ENCODE results near the gene RNPS1. TPM values are rescaled to one million over a fixed set of nuclear protein-coding genes. Genes with fewer than 3 reads are reported as not detected.

The RNPS1 gene
- total RNA-seq = 23.2 and 41.8 TPM in 2 replicates

GRCh38 chr16:2267913-2268666 is at the start of gene RNPS1:
Gene RNPS1 (minus strand): TSS chr16:2268126. CDS start chr16:2264643, 3,483 bp downstream.

GRCh38 chr16:2251296-2252111 is 16.4 kb downstream of the RNPS1 start, which contains the start of gene ECI1:
Gene ECI1 (minus strand): TSS chr16:2251587. CDS start chr16:2251566, 21 bp downstream.

GRCh38 chr16:2236337-2237101 is 31.4 kb downstream of the RNPS1 start, which contains the start of gene DNASE1L2:
Gene DNASE1L2 (plus strand): TSS chr16:2236444. CDS start chr16:2236817, 373 bp downstream.

GRCh38 chr16:2223221-2223941 is 44.5 kb downstream of the RNPS1 start, which contains the start of gene E4F1:
Gene E4F1 (plus strand): TSS chr16:2223591. CDS start chr16:2223614, 23 bp downstream.

GRCh38 chr16:2214719-2214968 is 53.3 kb downstream of the RNPS1 start, which contains the start of gene PGP:
Gene PGP (minus strand): TSS chr16:2214840. CDS start chr16:2214777, 63 bp downstream.

GRCh38 chr16:2210386-2211365 is 57.2 kb downstream of the RNPS1 start, which contains the start of gene BRICD5:
Gene BRICD5 (minus strand): TSS chr16:2210863. CDS start chr16:2210833, 30 bp downstream.

GRCh38 chr16:2205104-2205966 is 62.6 kb downstream of the RNPS1 start, which contains the start of gene MLST8:
Gene MLST8 (plus strand): TSS chr16:2205454. CDS start chr16:2206086, 632 bp downstream.

Other genes starting within 250 kb of the RNPS1 start
- gene NPW, start 248.3 kb downstream of the RNPS1 start, total RNA-seq = 0.47 and 0.60 TPM in 2 replicates
- gene NHERF2, start 241.2 kb downstream of the RNPS1 start, total RNA-seq = 34.4 and 41.2 TPM in 2 replicates
- gene NTHL1, start 220.3 kb downstream of the RNPS1 start, total RNA-seq = 43.2 and 62.1 TPM in 2 replicates
- 46.2 and 78.6 TPM in 2 replicates for gene TSC2, start 220.1 kb downstream of the RNPS1 start, total RNA-seq
- gene PKD1, start 132.2 kb downstream of the RNPS1 start, total RNA-seq = 63.0 and 123 TPM in 2 replicates
- gene RAB26, start 119.5 kb downstream of the RNPS1 start, total RNA-seq = 3.2 and 5.5 TPM in 2 replicates
- gene TRAF7, start 112.3 kb downstream of the RNPS1 start, total RNA-seq = 44.8 and 53.2 TPM in 2 replicates
- gene CASKIN1, start 71.5 kb downstream of the RNPS1 start, total RNA-seq = 0.09 and 0.16 TPM in 2 replicates
- 14.2 and 18.7 TPM in 2 replicates for gene MLST8, start 62.7 kb downstream of the RNPS1 start, total RNA-seq
- 0.60 and 1.1 TPM in 2 replicates for gene BRICD5, start 57.3 kb downstream of the RNPS1 start, total RNA-seq
- gene PGP, start 53.3 kb downstream of the RNPS1 start, total RNA-seq = 2.2 and 5.4 TPM in 2 replicates
- gene E4F1, start 44.5 kb downstream of the RNPS1 start, total RNA-seq = 23.5 and 31.9 TPM in 2 replicates
- 0.95 and 1.1 TPM in 2 replicates for gene DNASE1L2, start 31.7 kb downstream of the RNPS1 start, total RNA-seq
- 21.2 and 28.8 TPM in 2 replicates for gene ECI1, start 16.5 kb downstream of the RNPS1 start, total RNA-seq
- 0.26 and 0.47 TPM in 2 replicates for gene ABCA3, start 72.6 kb upstream of the RNPS1 start, total RNA-seq
- 3.3 and 4.7 TPM in 2 replicates for gene CCNF, start 161.3 kb upstream of the RNPS1 start, total RNA-seq
- gene TEDC2, start 192.0 kb upstream of the RNPS1 start, total RNA-seq = 0.34 and 1.1 TPM in 2 replicates
- gene NTN3, start 203.2 kb upstream of the RNPS1 start, total RNA-seq = 1.2 and 1.4 TPM in 2 replicates
- gene TBC1D24, start 207.0 kb upstream of the RNPS1 start, total RNA-seq = 10.2 and 13.6 TPM in 2 replicates
- 8.0 and 8.4 TPM in 2 replicates for gene ATP6V0C, start 245.8 kb upstream of the RNPS1 start, total RNA-seq

All from bronchial smooth muscle cell (primary cell).